ENCODE results near the gene TRIM5.
A peak's percentile ranks its signal among the peaks of the same experiment; 100 is the strongest.

The TRIM5 gene

DNA sequence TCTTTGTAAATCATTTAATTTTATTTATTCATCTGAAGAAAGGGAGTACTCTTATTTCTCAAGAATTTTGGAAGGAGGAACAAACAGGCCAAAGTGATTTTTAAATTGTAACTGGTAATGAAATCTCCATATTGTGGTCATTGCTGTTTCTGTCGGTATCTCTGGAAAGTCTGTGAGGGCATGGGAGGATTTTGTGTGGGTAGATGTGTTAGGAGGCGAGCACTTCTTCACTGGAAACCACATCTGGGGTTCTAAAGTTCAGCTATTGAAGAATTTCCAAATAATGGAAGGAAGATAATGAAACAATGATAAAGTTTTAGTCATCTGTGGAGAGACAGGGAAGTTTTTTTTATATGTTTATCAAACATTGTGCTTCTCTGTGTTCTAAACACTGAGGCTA, 53.5 kb downstream of the TRIM5 start:
- in situ Hi-C loops (cut with HindIII; ENCODE audit: low sequenced_read_pairs) = no loop called here
- no peak for TF ChIP-seq CTCF (IDR thresholded peaks at IDR 0.05; ENCODE audit: low read depth, low read length, missing control alignments)

DNA sequence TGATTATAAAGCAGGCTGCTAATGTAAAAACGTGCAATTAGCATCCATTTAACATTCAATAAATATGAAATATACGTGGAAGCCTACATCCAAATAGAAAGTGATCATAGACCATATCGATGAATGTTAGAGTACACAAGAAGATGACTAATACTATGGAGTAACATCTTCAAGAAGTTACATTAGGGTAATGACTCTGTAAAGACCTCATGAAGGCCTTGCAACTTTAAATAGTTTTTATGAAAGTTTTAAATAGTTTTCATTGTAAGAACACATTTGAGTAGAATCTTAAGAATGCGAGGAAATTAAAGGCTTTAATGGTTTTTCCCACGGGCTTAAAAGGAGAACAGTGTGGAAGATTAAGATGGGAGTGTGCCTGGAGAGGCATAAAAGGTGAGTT, 58.7 kb downstream of the TRIM5 start:
- in situ Hi-C loops (cut with HindIII; ENCODE audit: low sequenced_read_pairs) = no loop called here

More for the DNA sequence above, 53.5 kb downstream of the TRIM5 start:
- no peak overlapping the region for H3K4me3 ChIP-seq (ENCODE audit: low read depth, low read length)
- no peak for DNase-seq (ENCODE audit: low read depth)

DNA sequence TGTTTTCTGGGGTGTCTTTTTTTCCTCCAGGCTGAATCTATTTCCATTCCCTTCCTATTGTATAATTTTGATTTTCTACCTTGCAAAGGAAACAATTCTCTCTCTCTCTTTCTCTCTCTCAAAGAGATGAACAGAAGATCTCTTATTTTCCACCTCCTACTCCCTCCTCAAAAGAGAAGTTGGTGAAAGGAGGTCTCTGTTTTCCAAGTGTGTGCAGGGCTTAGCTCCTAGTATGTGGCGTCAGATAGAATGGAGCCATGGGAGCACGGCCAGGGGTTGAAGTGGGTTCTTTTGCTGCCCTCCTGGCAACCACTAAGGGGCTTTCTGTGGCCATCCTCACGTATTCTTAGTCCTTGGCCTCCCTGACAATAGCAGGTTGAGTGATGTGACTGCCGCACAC, 59.6 kb downstream of the TRIM5 start:
- in situ Hi-C loops (cut with HindIII; ENCODE audit: low sequenced_read_pairs) = no loop called here
- TF ChIP-seq CTCF (IDR thresholded peaks at IDR 0.05; ENCODE audit: low read depth, low read length, missing control alignments) = no peak
- H3K4me3 ChIP-seq (ENCODE audit: low read depth, low read length) = peak overlapping the region; percentile 39
- no peak for DNase-seq (ENCODE audit: low read depth)

More for the DNA sequence above, 58.7 kb downstream of the TRIM5 start:
- H3K4me3 ChIP-seq (ENCODE audit: low read depth, low read length) = no peak overlapping the region
- TF ChIP-seq CTCF (IDR thresholded peaks at IDR 0.05; ENCODE audit: low read depth, low read length, missing control alignments) = no peak
- no peak for DNase-seq (ENCODE audit: low read depth)

DNA sequence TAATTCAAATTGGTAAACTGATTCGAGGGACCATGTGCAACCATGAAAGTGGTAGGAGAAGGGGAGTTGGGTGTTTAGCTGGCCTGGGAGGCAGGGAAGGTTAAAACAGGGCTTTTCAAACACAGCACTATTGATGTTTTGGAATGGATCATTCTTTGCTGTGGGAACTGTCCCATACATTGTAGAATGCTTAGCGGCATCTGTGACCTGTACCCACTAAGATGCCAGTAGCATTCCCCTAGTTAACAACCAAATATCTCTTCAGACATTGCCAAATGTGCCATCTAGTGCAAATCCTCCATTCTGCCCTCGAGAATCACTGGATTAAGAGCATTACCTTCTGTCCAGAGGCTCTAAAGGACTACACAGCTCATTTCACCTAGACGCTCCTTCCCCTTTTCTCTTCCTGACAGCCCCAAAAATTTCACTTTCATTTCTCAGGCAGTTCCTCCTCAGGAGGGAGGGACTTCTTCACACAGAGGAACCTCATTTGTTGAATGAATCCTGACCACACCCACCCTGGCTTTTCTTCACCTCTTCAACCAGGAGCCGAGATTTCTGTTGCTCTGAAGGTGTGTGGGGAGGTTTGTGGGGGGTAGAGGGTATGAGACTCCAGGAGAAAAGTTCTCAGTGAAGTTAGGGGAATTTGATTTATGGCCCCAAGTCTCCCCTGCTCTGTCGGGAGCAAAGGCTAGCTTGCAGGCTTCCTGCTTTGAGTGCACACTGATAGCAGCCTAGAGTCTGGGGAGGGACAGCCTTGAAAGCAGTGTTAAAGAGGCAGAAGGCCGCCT, 60.2 kb downstream of the TRIM5 start, which contains the start of gene TRIM34:
Gene TRIM34, plus strand, starts transcription at position 513 of the 791 bp plus-strand sequence. CDS start 7,331 bp downstream, outside the sequence.
- peak within 1 kb of the TSS; percentile 39 for H3K4me3 ChIP-seq (ENCODE audit: low read depth, low read length)
- peak; percentile 29 for DNase-seq (ENCODE audit: low read depth)
- in situ Hi-C loops (cut with HindIII; ENCODE audit: low sequenced_read_pairs) = no loop called here
- TF ChIP-seq CTCF (IDR thresholded peaks at IDR 0.05; ENCODE audit: low read depth, low read length, missing control alignments) = no peak

- in situ Hi-C loops (cut with HindIII; ENCODE audit: low sequenced_read_pairs) = no loop called here
- TF ChIP-seq CTCF (IDR thresholded peaks at IDR 0.05; ENCODE audit: low read depth, low read length, missing control alignments) = no peak
- no peak overlapping the region for H3K4me3 ChIP-seq (ENCODE audit: low read depth, low read length)
- no peak for DNase-seq (ENCODE audit: low read depth)
Observed at GRCh38 chr11:5622802-5623201, 62.1 kb downstream of the TRIM5 start.

DNA sequence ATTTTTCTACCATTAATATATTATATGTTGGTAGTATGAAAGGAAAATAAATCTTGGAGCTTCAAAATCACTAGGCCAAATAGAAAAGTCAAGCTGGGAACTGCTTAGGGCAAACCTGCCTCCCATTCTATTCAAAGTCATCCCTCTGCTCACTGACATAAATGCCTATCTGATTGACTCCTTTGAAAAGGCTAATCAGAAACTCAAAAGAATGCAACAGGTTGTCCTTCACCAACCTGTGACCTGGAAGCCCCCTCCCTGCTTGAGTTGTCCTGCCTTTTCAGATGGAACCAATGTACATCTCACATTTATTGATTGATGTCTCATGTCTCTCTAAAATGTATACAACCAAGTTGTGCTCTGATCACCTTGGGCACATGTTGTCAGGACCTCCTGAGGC, 63.3 kb downstream of the TRIM5 start:
- in situ Hi-C loops (cut with HindIII; ENCODE audit: low sequenced_read_pairs) = no loop called here
- no peak for TF ChIP-seq CTCF (IDR thresholded peaks at IDR 0.05; ENCODE audit: low read depth, low read length, missing control alignments)
- no peak for DNase-seq (ENCODE audit: low read depth)
- H3K4me3 ChIP-seq (ENCODE audit: low read depth, low read length) = no peak overlapping the region
